AG20443 (cell line): ENCODE measurements around the gene TRIM3.
"Not testable (repeated sequence)": the region's sequence is repeated elsewhere in the genome, so short reads cannot be mapped to it uniquely, and the experiment has no call there.

Experiments
- DNase-seq: peaks from one replicate; pipeline ENCODE4 v3.0.0; 2012; ENCODE audit warnings: low spot score, mixed read lengths

The TRIM3 gene

GRCh38 chr11:6473451-6474412 lies at the start of gene TRIM3:
TSS of gene TRIM3 (minus strand) at chr11:6473941. CDS start at chr11:6465695, 8,246 bp downstream.
- peak; percentile 99 for DNase-seq

GRCh38 chr11:6523253-6523652 lies 49.5 kb upstream of the TRIM3 start:
- no peak for DNase-seq

GRCh38 chr11:6521946-6522345 lies 48.2 kb upstream of the TRIM3 start:
- not testable (repeated sequence) for DNase-seq

DNA sequence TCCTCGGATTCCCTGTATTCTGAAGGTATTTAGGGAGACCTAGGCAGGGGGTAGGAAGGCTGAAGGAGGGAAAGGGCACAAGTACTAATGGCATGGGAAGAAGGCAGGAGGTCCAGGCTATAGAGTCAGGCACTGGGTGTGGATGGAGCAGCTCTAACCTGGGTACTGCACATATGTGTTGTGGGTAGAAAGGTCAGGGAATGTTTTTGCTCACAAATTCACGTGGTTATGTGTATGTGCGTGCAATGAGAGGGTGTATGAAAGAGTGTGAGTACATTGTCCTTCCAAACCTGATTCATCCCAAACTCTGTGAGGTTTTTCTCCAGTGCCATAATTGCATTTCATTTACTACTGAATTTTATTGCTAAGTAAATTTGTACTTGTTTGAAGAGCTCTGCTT lies 46.5 kb upstream of the TRIM3 start:
- no peak for DNase-seq

- DNase-seq = no peak
Measured at GRCh38 chr11:6516865-6517264, 43.1 kb upstream of the TRIM3 start.

DNA sequence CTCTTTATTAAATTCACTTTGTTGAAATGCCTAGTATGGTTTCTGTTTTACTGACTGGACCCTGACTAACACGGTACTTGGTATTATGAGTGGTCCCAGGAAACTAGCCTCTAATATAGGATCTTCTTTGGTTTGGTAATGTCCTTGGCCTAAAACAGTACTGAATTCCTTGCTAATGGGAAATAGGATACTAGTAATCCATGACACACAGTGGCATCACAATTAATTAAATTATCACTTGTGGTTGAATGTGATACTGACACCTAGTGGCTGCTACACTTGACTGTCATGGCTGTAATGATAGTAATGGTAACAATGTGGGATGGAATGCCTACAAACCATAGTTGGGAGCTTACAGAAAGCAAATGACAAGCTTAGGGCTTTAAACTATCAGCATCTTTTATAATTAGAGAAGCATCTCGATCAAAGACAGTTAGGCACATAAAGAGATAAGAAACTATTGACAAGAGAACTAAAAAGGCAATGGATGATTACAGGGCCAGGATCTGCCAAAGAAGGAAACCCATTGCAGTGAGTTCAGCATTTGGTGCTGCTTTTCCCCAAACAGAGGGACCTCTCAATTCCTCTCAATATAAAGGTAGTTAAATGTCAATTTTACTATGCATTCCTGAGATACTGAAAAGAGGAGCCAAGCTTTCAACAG lies 32.0 kb upstream of the TRIM3 start:
- DNase-seq = peak; percentile 65

GRCh38 chr11:6504166-6504565 lies 30.4 kb upstream of the TRIM3 start:
- DNase-seq = no peak

- no peak for DNase-seq
Measured at GRCh38 chr11:6502382-6502781, 28.6 kb upstream of the TRIM3 start.

DNA sequence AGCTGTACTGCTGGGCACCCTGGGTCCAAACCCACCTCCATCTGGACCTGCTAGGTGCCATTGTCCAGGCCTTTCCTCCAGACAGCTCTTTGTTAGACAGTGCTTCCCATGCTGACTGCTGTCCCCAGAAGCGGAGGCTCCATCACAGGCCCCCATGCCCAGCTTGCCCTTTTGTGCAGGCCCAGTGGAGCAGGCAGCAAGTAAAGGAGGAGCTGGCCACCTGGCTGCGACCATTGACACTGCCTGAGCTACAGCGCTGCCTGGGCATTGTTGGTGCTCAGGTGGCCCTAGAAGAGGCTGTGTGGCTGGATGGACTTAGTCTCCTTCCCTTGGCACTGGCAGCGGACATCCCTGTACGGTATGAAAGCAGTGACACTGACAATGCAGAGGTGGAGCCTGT lies 24.8 kb upstream of the TRIM3 start:
- DNase-seq = no peak

DNA sequence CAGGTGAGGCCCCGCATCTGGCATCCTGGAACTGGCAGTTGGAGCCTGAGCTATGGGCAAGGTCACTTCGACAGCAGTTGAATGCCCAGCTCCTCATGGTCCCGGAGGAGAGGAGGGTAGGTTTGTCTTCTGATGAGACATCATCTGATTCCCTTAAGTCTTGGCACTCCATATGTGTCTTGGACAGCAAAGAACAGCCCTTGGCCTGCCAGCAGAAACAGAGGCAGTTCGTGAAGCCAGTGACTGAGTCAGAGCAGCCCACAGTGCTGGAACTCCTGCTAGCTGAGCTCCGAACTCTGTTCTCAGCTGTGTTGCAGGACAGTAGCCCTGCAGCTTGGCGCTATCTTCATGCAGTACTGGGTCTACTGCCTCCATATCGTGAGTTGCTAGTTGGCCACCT lies 24.4 kb upstream of the TRIM3 start:
- DNase-seq = peak; percentile 86

DNA sequence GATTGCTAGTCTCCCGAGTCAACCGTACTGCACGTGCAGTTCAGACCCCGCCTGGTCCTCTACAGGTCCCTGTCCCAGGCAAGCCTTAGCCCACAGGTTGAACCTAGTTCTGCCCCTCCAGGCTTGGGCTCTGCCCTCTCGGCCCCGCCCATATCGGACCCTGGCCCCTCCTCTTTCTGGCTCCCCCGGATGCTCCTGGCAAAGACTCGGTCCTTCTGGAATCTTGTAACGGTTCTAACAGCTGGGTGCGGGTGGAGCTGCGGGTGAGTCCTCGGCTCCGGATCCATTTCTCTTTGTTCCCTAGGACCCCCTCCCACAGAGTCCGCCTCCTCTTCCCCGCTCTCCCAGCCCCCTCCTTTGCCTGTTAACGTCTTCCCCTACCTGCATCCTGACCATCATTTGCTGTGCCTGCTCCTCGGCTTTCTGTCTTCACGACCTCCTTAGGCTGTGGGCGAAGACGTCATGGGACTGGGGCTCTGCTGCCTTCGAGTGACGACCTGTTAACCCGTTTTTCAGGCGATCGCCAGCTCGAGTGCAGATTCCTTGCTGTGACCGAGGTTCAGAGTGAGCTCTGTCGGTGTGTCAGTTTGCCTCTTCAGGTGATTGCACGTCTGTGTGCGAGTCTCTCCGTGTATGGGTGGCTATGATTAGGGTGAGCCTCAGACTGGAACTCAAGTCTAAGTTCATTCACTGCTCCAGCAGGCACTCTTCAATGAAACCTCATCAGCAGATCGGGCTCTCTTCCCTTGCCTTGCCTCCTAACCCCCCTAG lies 23.5 kb upstream of the TRIM3 start, which contains the start of gene DNHD1:
Gene DNHD1 (plus strand): TSS at position 212 of the 771 bp plus-strand sequence. CDS start 936 bp downstream, outside the sequence.
- DNase-seq = no peak

DNA sequence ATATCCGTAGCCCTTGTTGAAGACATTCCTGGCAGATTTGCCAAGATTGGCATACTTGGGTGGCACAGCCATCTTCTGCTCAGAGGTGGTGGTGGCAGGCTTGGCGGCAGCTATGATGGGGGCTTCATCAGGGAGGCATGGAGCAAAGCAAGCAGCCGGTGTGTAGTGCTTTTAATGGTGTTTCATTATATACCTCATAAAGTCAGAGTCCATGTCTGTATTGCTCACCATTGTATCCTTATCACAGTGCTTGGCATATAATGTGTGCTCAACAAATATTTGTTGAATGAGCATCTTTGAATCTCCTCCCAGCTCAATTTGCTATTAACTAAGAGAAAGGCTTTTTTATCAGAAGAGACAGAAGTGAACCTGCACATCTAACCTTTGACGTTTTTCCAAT lies 15.6 kb upstream of the TRIM3 start:
- DNase-seq = no peak

DNA sequence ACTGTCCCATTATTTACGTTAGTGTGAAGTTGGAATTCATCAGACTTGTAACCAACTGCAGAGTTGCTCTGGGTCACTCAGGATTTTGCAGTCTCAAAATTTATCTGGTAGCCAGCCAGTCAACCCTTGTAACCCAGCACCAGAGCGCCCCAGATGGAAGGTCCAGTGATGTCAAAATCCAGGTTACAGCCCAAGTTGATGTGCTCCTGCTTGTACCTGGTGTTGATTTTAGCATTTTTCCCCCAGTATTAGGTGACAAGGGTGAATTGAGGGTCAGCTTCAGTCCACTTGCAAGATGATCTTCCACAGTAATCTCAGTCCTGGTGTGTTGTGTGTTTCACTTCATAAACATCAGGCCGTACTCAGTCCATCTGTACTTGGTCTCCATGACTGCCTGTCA lies 15.1 kb upstream of the TRIM3 start:
- DNase-seq = no peak

DNA sequence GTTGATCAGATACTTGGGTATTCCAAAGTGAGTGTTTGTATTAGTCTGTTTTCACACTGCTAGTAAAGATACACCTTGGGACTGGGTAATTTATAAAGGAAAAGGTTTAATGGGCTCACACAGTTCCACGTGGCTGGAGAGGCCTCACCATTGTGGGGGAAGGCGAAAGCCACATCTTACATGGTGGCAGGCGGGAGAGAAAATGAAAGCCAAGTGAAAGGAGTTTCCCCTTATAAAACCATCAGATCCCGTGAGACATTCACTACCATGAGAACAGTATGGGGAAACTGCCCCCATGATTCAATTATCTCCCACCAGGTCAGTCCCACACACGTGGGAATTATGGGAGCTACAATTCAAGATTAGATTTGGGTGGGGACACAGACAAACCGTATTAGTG lies 14.6 kb upstream of the TRIM3 start:
- DNase-seq = no peak

GRCh38 chr11:6486938-6487337 lies 13.2 kb upstream of the TRIM3 start:
- DNase-seq = no peak

GRCh38 chr11:6486256-6486655 lies 12.5 kb upstream of the TRIM3 start:
- no peak for DNase-seq

DNA sequence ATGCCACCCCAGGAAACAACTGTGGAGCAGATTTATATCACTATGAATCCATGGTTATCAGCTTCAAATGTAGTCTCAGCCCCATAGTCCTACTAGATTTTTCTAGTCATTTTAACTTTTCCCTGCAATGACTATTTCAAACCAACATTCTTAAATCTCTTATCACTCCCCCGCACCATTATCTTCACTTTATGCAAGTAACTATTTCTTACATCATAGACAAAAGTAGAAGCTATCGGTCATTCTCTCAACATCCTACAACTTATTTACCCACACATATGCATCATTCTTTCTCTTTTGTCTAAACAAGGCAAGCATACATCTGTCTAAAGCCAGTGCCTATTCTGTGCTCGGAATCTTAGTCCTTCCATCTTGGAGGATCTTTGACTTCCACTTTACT lies 11.9 kb upstream of the TRIM3 start:
- no peak for DNase-seq

DNA sequence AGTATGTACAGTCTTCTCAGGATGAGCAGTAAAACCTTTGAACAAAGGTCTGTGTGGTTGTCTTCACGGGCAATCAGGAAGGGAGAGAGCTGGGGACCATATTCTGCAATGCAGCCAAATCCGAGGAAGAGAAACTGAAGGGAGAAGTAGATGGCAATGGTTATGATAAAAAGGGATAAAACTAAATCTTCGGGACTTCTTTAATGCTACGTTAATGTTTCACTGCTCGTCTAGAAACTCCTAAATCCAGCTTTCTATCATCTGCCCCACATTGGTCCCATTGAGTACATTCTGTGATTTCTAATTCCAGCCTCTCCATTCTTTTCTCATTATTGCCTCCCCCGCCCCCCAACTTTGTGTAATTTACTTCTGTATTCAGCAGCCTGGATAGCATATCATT lies 9.3 kb upstream of the TRIM3 start:
- DNase-seq = no peak

- DNase-seq = no peak
Measured at GRCh38 chr11:6482441-6482840, 8.7 kb upstream of the TRIM3 start.

- DNase-seq = no peak
Measured at GRCh38 chr11:6481924-6482275, 8.2 kb upstream of the TRIM3 start.

GRCh38 chr11:6481012-6481923 lies 7.5 kb upstream of the TRIM3 start, which contains the start of the genes ARFIP2 and TIMM10B:
TSS of gene ARFIP2 (minus strand) at chr11:6481331. CDS start at chr11:6480421, 910 bp downstream.
TSS of gene TIMM10B (plus strand) at chr11:6481501. CDS start at chr11:6481517, 16 bp downstream.
- peak; percentile 99 for DNase-seq
